Measurements from ENCODE around the gene VTCN1.
A peak's percentile ranks its signal among the peaks of the same experiment; 100 is the strongest.
"Not testable (repeated sequence)": the region's sequence is repeated elsewhere in the genome, so short reads cannot be mapped to it uniquely, and the experiment has no call there.

Gene VTCN1

GRCh38 chr1:117138106-117138505 lies 72.6 kb downstream of the VTCN1 start:
- TF ChIP-seq GATA1 (IDR thresholded peaks at IDR 0.05; ENCODE audit: low read depth, low read length): no peak
- no peak for TF ChIP-seq POLR2A (IDR thresholded peaks at IDR 0.05; ENCODE audit: low read length)
- DNase-seq: no peak

DNA sequence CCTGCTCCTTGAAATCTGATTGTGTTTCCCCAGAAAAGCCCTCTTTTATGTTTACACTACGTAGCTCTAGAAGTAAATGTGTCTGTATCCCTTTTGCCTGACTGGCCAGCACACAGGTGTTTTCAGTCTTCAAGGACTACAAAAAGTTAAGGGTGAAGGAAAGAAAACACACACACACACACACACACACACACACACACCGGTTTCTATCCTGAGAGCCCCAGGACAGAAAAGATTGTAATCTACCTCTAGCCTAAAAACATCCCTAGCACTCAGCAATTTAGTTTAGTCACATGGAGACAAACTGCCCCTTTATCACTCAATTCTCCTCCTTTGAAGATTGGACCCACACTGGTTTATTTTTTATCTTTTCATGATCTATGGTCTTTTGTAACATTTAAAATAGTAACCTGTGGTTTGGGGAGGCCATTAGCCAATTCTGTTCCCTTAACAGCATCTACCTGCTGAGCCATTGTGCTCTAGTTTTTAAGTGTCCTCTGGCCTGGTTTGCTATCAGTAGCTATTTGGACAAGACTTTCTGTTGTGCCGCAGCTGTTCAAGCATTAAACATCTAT lies 73.4 kb downstream of the VTCN1 start:
- TF ChIP-seq GATA1 (IDR thresholded peaks at IDR 0.05; ENCODE audit: low read depth, low read length) (no peak), POLR2A (IDR thresholded peaks at IDR 0.05; ENCODE audit: low read length) (no peak)
- DNase-seq: no peak

- no peak for TF ChIP-seq POLR2A (IDR thresholded peaks at IDR 0.05; ENCODE audit: low read length)
- TF ChIP-seq GATA1 (IDR thresholded peaks at IDR 0.05; ENCODE audit: low read depth, low read length): no peak
- no peak for DNase-seq
Measured at GRCh38 chr1:117136749-117137148, 74.0 kb downstream of the VTCN1 start.

- no peak for DNase-seq
- TF ChIP-seq POLR2A (IDR thresholded peaks at IDR 0.05; ENCODE audit: low read length): no peak
- no peak for TF ChIP-seq GATA1 (IDR thresholded peaks at IDR 0.05; ENCODE audit: low read depth, low read length)
Measured at GRCh38 chr1:117135329-117135728, 75.4 kb downstream of the VTCN1 start.

GRCh38 chr1:117130526-117130925 lies 80.2 kb downstream of the VTCN1 start:
- DNase-seq: no peak
- TF ChIP-seq POLR2A (IDR thresholded peaks at IDR 0.05; ENCODE audit: low read length) (no peak), GATA1 (IDR thresholded peaks at IDR 0.05; ENCODE audit: low read depth, low read length) (no peak)

DNA sequence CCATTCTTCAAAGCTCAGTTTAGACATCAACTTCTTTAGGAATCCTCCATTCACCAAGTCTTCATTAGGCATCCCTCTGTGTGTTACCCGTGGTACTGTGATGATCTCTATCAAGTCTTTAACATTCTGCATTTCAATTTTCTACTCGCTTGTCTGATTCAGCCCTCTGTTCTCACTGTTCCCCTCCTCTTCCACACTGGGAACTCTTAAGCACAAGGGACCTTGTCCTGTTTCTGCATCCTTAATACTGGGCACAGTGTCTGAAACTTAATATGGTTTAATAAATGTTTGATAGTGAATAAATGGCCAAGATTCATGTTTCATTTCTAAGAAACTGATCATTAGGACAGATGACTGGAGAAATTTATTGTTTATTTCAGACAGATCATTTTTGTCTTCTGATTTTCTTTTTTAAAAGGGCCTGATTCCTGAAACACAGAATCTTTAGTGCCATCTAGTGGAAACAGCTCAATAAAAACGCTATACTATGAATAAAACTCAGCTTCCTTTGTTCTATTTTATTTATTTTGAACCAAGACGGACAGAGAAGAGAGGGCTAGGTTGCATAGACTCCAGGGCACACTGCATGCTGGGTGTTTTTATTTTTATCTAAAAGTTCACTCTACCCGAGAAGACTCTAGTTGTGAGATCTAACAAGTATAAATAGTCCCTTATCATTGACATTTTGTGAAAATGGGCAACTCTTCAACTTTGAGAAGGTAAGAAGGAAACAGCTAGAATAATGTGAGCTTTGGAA lies 82.2 kb downstream of the VTCN1 start:
- DNase-seq: peak; percentile 22 to 48
- TF ChIP-seq POLR2A (IDR thresholded peaks at IDR 0.05; ENCODE audit: low read length): no peak

DNA sequence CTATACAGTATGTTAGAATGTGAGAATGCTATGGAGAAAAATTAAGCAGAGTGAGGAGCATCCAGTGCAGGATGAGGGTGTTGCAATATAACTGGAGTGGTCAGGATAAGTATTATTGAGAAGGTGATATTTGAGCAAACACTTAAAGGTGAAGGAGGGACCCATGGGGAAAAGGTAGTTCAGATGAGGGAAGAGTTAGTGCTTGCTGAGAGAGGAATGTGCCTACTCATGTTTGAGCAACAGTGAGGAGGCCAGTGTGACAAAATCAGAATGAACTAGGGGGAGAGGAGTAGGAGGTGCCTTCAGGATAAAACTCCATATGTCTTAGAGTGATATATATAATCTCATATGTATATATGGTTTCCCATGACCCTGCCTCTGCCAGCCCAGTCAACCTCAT lies 82.9 kb downstream of the VTCN1 start:
- TF ChIP-seq GATA1 (IDR thresholded peaks at IDR 0.05; ENCODE audit: low read depth, low read length) (no peak), POLR2A (IDR thresholded peaks at IDR 0.05; ENCODE audit: low read length) (no peak)
- peak; percentile 64 to 67 for DNase-seq

GRCh38 chr1:117124661-117125060 lies 86.1 kb downstream of the VTCN1 start:
- DNase-seq: no peak
- TF ChIP-seq POLR2A (IDR thresholded peaks at IDR 0.05; ENCODE audit: low read length) (no peak), GATA1 (IDR thresholded peaks at IDR 0.05; ENCODE audit: low read depth, low read length) (no peak)

- TF ChIP-seq POLR2A (IDR thresholded peaks at IDR 0.05; ENCODE audit: low read length): no peak
- no peak for TF ChIP-seq GATA1 (IDR thresholded peaks at IDR 0.05; ENCODE audit: low read depth, low read length)
- DNase-seq: no peak
Measured at GRCh38 chr1:117123274-117123673, 87.5 kb downstream of the VTCN1 start.

- TF ChIP-seq POLR2A (IDR thresholded peaks at IDR 0.05; ENCODE audit: low read length): no peak
- TF ChIP-seq GATA1 (IDR thresholded peaks at IDR 0.05; ENCODE audit: low read depth, low read length): no peak
- DNase-seq: no peak
Measured at GRCh38 chr1:117122330-117123025, 88.2 kb downstream of the VTCN1 start.

DNA sequence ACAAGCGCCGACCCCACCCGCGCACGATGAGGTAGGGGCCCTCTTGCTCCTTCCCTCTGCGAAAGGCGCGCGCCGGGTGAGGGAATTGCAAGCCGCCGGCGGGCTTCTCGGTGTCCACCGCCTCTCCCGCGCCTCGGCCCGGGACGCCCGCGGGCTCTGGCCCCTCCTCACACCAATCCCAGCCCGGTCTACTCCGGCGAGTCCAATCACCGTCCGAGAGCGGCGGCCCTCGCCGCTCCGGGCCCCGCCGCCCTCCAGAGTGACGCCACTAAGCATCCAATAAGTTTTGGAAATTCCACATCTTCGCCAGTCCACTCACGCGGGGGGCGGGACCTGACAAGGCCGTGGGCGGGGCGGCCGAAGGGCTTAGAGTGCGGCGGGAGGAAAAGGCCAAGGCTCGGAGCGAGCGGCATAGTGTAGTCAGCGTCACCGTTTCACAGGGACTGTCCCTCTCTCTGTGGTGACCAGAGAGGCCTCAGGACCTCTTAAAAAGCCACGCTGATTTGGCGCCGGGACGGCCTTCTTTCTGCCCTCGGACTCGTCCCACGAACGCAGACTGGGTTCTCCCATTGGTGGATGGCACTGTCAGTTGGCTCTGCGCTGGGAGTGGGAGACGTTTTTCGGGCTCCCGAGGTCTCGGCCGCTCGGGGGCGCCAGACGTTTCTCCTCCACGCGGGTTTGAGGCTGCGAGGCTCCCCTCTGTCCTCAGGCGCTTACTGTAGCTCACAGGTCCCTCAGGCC lies 89.0 kb downstream of the VTCN1 start, which contains the start of gene TRIM45:
TRIM45 (minus strand) TSS at position 161 of the 741 bp plus-strand sequence. CDS start 548 bp downstream, outside the sequence.
- peak; percentile 95 to 96 for DNase-seq
- TF ChIP-seq GATA1 (IDR thresholded peaks at IDR 0.05; ENCODE audit: low read depth, low read length) (no peak), POLR2A (IDR thresholded peaks at IDR 0.05; ENCODE audit: low read length) (peak; percentile 43)

DNA sequence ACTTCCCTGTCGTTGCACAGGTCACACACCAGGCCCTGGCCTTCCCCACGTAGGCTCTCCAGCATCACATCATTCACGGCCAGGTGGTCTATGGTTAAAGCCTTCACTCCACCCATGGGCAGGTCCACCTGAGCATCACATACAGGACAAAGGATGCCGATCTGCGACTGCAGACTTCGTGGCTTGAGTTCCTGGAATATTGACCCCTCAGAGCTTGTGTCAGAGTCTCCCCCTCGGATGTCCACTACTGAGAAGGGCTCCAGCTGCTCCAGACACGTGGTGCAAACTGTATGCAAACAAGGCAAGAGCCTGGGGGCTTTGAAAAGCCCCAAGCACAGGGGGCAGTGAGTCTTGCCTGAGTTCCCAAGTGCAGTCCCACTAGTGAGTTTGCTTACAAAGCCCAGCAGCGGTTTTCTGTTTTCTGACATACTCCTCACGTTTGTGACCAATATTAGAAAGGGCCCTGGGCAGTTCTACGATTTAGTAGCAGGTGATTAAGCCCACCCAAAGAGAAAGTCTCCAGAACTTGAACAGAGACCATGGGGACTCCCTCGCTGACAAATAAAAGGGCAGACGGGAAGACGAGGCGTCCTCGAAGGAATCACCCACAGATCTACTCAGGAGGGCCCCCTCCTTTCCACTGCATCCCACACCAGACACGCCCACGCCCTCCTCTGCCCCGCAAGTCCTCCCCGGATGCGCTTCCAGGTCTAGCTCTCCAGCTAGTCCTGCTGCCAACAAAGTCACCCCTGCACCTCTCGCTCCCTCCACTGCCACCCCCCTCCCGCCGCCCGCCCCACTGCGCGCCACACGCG lies 89.7 kb downstream of the VTCN1 start:
- no peak for DNase-seq
- no peak for TF ChIP-seq GATA1 (IDR thresholded peaks at IDR 0.05; ENCODE audit: low read depth, low read length)
- no peak for TF ChIP-seq POLR2A (IDR thresholded peaks at IDR 0.05; ENCODE audit: low read length)

DNA sequence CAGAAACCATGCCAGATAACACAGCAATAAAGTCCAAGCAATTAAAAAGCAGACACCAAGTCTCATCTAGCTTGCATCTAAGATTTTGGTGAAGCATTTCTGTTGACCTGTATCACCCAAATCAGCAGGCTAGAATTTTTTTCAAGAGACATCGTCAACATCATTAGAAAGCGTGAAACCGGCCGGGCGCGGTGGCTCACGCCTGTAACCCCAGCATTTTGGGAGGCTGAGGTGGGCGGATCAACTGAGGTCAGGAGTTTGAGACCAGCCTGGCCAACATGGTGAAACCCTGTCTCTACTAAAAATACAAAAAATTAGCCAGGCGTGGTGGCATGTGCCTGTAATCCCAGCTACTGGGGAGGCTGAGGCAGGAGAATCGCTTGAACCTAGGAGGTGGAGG lies 91.6 kb downstream of the VTCN1 start:
- not testable (repeated sequence) for DNase-seq

Measured in erythroblast (primary cell).